Raji (cell line): ENCODE measurements around the gene PLEKHA7.

ENCODE experiments used
- POLR2A ChIP-seq: IDR thresholded peaks from 2 replicates; pipeline ENCODE4 v1.6.1; 2011; ENCODE audit warnings: low read depth, low read length, control low read depth; ENCODE audit not compliant: insufficient read depth

The PLEKHA7 gene

DNA sequence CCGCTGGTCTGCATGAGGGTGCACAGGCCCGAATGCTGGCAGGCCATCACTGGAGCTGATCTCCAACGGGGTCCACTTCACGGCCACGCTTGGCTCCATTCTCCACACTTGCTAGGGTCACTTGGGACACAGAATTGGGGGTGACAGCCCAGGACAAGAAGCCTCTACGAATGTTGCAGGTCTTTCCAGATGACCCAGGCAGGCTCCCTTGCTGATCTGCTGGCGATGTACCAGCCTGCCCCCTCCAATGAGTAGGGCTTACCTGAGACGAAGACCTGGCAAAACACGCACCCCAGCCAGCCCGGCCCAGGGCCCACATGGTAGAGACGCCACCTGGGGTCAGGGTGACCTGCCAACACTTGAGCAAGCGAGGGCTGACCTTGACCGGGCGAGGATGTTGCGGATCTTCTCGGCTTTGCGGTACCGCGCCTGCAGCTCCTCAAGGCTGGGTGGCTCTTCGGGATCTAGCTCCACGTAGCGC lies 230.9 kb downstream of the PLEKHA7 start:
- TF ChIP-seq POLR2A: no peak

GRCh38 chr11:16781936-16782919 lies 232.0 kb downstream of the PLEKHA7 start:
- TF ChIP-seq POLR2A: no peak

GRCh38 chr11:16780698-16781550 lies 233.3 kb downstream of the PLEKHA7 start:
- no peak for TF ChIP-seq POLR2A

- TF ChIP-seq POLR2A: no peak
Measured at GRCh38 chr11:16780146-16780545, 234.1 kb downstream of the PLEKHA7 start.

GRCh38 chr11:16779436-16779835 lies 234.8 kb downstream of the PLEKHA7 start:
- TF ChIP-seq POLR2A: no peak

GRCh38 chr11:16778876-16779275 lies 235.3 kb downstream of the PLEKHA7 start:
- no peak for TF ChIP-seq POLR2A

- no peak for TF ChIP-seq POLR2A
Measured at GRCh38 chr11:16778286-16778685, 235.9 kb downstream of the PLEKHA7 start.

- TF ChIP-seq POLR2A: no peak
Measured at GRCh38 chr11:16777613-16777975, 236.6 kb downstream of the PLEKHA7 start.

DNA sequence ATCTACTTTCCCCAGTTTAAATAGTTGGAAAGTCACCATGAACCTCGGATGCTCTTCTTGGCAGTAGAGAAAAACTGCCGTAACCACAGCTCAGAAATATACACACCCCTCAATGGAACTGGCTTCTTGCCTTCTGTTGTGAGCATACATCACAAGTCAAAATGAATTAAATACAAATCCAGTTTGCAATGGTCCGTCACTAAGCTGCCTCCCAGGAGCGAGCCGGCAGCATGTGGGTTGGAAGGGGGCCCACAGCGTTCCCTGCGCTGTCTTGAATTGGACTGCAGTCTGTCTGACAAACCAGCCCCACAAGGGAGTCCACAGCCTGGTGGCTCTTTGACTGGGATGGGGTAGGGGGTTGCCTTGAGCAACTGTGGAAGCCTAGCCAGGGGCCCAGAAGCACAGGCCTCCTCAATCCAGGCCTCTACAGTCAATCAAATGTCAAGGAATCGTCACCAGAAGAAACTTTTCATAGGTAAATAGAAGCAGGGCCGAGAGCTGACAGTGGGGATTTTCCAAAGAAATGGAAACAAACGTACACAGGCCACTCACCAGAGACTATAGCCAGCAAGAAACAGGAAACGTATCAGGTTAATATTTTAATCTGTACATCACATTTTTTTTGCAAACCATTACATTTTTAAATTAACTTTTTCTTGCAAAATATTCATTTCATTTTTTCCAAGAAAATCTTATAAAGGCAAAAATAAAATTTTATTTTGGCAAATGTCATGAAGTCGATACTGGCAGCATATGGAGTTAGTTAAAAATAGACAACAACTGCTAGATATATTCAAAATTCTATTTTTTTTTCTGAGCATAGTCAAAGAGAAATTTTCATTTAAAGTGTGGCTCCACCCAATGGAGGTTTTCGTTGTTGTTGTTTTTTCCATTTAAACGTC lies 237.3 kb downstream of the PLEKHA7 start:
- no peak for TF ChIP-seq POLR2A

DNA sequence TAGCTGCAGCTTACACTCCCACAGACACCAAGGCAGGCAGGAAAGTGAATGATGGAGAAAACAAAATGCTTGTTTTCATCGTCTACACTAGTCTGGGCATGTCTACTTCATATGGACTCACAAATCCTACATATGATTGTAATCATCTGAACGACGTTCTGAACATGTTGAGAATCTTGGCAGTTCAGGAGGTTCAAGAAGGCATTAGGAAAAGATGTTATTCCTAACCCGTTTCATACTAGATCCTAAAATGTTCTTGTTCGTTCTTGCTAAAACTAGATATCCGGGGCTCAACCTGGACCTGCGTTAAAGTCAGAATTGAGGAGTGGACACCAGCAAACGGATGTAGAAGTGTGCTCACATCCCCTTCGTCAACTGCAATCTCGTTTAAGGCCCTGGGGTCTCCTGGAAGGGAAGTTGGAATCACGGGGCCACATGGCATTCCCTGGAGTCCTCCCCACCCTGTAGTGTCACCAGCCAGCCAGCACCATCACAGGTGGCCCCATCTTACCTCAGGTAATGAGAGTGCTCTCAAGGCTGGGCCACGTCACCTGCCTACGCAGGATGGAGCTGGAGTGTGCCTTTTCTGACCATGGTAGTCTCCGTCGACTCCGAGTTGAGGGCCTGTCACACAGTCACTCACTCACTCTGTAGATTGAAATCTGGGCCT lies 238.5 kb downstream of the PLEKHA7 start:
- no peak for TF ChIP-seq POLR2A

DNA sequence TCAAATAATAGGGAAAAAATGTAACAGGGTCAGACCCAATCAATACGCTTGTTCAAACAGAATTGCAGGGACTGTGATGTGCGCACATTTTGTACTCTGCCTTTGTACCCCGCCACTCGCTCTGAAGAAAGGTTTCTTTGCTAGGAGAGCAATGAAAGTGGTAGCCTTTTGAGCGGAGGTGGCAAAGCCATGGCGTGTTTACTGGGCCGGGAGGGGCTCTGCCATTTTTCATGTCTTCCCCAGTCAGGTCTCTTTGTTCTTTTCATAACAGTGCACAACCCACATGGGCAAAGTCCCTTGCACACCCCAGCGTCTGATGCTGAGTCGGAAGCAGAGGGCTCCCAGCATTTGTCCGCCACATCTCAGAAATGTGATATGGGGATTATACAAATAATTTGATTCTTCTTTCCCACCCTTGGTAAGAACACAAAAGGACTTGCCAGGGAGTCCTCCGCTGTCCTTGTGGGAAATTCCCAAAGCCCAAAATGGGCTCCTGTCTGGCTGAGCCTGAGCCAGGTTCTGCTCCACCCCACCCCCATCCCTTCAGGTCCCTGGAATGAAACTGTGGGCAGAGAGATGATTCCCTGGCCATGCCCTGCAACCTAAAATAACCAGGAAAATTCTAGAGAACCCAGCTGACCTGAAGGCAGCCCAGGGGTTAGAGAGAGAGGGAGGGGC lies 239.1 kb downstream of the PLEKHA7 start:
- TF ChIP-seq POLR2A: no peak

- no peak for TF ChIP-seq POLR2A
Measured at GRCh38 chr11:16773981-16774935, 240.0 kb downstream of the PLEKHA7 start.

- no peak for TF ChIP-seq POLR2A
Measured at GRCh38 chr11:16772141-16772512, 242.1 kb downstream of the PLEKHA7 start.
